Astrocyte of the cerebellum (primary cell): Measurements from ENCODE around the gene GP2.

ENCODE experiments used
- DNase-seq: peaks from one replicate; pipeline ENCODE4 v3.0.0-alpha.2; 2011; ENCODE audit warnings: low read depth
- H3K4me3 ChIP-seq: 2 replicates; pipeline ENCODE4 v1.5.1; 2011; ENCODE audit warnings: mild to moderate bottlenecking, low read depth, low read length, moderate library complexity
- CTCF ChIP-seq: IDR thresholded peaks from 2 replicates; pipeline ENCODE4 v1.5.1; 2012; ENCODE audit warnings: low read length, low read depth, moderate library complexity, mild to moderate bottlenecking; ENCODE audit errors: missing control alignments
- in situ Hi-C: cut with HindIII; loops from 2 replicates; pipeline ENCODE4 v1.10.0; 2017; ENCODE audit warnings: low sequenced_read_pairs

GP2 gene

GRCh38 chr16:20355114-20355782, 27.9 kb upstream of the GP2 start:
- TF ChIP-seq CTCF: no peak
- in situ Hi-C loops: no loop called here
- no peak overlapping the region for H3K4me3 ChIP-seq
- DNase-seq: no peak

- in situ Hi-C loops: no loop called here
- no peak overlapping the region for H3K4me3 ChIP-seq
- no peak for TF ChIP-seq CTCF
- no peak for DNase-seq
Observed at GRCh38 chr16:20353379-20353778, 26.1 kb upstream of the GP2 start.

GRCh38 chr16:20352615-20353014, 25.3 kb upstream of the GP2 start, which contains the start of gene UMOD:
TSS of gene UMOD (minus strand) at chr16:20352715. CDS start at chr16:20350737, 1,978 bp downstream.
- TF ChIP-seq CTCF: no peak
- in situ Hi-C loops: no loop called here
- H3K4me3 ChIP-seq: no peak within 1 kb of the TSS
- no peak for DNase-seq

- no peak for TF ChIP-seq CTCF
- no peak overlapping the region for H3K4me3 ChIP-seq
- no peak for DNase-seq
- in situ Hi-C loops: no loop called here
Observed at GRCh38 chr16:20349615-20350014, 22.3 kb upstream of the GP2 start.

GRCh38 chr16:20348365-20349185, 21.3 kb upstream of the GP2 start:
- in situ Hi-C loops: no loop called here
- H3K4me3 ChIP-seq: no peak overlapping the region
- TF ChIP-seq CTCF: no peak
- no peak for DNase-seq

- no peak for TF ChIP-seq CTCF
- no peak for DNase-seq
- in situ Hi-C loops: no loop called here
- H3K4me3 ChIP-seq: no peak overlapping the region
Observed at GRCh38 chr16:20347666-20348364, 20.5 kb upstream of the GP2 start.
